DMS 273 treated with DMSO at 0.1 percent for 48 hours (cell line): ENCODE measurements around the gene NACC2.

Experiments used
- DNase-seq: peaks from one replicate; lab custom pipeline; 2025; lab: John Stamatoyannopoulos, UW

NACC2 gene

GRCh38 chr9:135992486-135993408, 102.3 kb downstream of the NACC2 start:
- no peak for DNase-seq

GRCh38 chr9:135991771-135992170, 103.3 kb downstream of the NACC2 start:
- no peak for DNase-seq

- peak; percentile 6 for DNase-seq
Observed at GRCh38 chr9:135990468-135991429, 104.3 kb downstream of the NACC2 start.

GRCh38 chr9:135989722-135990467, 105.2 kb downstream of the NACC2 start:
- DNase-seq = no peak

- no peak for DNase-seq
Observed at GRCh38 chr9:135989157-135989556, 105.9 kb downstream of the NACC2 start.

- no peak for DNase-seq
Observed at GRCh38 chr9:135988493-135988892, 106.6 kb downstream of the NACC2 start.

GRCh38 chr9:135987838-135988404, 107.2 kb downstream of the NACC2 start:
- DNase-seq = no peak

GRCh38 chr9:135986605-135987004, 108.5 kb downstream of the NACC2 start:
- DNase-seq = no peak

- DNase-seq = no peak
Observed at GRCh38 chr9:135985889-135986288, 109.2 kb downstream of the NACC2 start.

GRCh38 chr9:135985459-135985774, 109.7 kb downstream of the NACC2 start:
- no peak for DNase-seq

GRCh38 chr9:135984072-135984710, 110.9 kb downstream of the NACC2 start:
- no peak for DNase-seq

- no peak for DNase-seq
Observed at GRCh38 chr9:135983208-135984071, 111.6 kb downstream of the NACC2 start.

- no peak for DNase-seq
Observed at GRCh38 chr9:135982499-135983207, 112.4 kb downstream of the NACC2 start.

- DNase-seq = no peak
Observed at GRCh38 chr9:135980926-135981630, 114.0 kb downstream of the NACC2 start.

GRCh38 chr9:135979547-135980166, 115.4 kb downstream of the NACC2 start:
- DNase-seq = no peak

GRCh38 chr9:135978642-135979546, 116.2 kb downstream of the NACC2 start:
- no peak for DNase-seq

- no peak for DNase-seq
Observed at GRCh38 chr9:135976944-135977343, 118.1 kb downstream of the NACC2 start.
